IPS-NIHi11 (cell line): ENCODE measurements around the gene TARDBP.
"Not testable (repeated sequence)": the region's sequence is repeated elsewhere in the genome, so short reads cannot be mapped to it uniquely, and the experiment has no call there.

Experiments
- DNase-seq: peaks from one replicate; pipeline ENCODE4 v3.0.0; 2012; ENCODE audit warnings: mixed read lengths, low spot score

TARDBP gene

GRCh38 chr1:11059968-11060830, 47.7 kb downstream of the TARDBP start, which contains the start of gene SRM:
Gene SRM, minus strand, starts transcription at chr1:11060018. Its CDS starts 75 bp downstream, at chr1:11059943.
- peak; percentile 100 for DNase-seq

GRCh38 chr1:11061652-11062365, 49.4 kb downstream of the TARDBP start:
- DNase-seq = no peak

- no peak for DNase-seq
Measured at GRCh38 chr1:11062965-11063401, 50.5 kb downstream of the TARDBP start.

GRCh38 chr1:11063937-11064537, 51.6 kb downstream of the TARDBP start:
- peak; percentile 50 for DNase-seq

- DNase-seq = no peak
Measured at GRCh38 chr1:11064942-11065341, 52.5 kb downstream of the TARDBP start.

GRCh38 chr1:11065796-11066195, 53.3 kb downstream of the TARDBP start:
- no peak for DNase-seq

- no peak for DNase-seq
Measured at GRCh38 chr1:11067716-11068599, 55.5 kb downstream of the TARDBP start.

- DNase-seq = no peak
Measured at GRCh38 chr1:11068600-11069473, 56.4 kb downstream of the TARDBP start.

- no peak for DNase-seq
Measured at GRCh38 chr1:11070876-11071275, 58.4 kb downstream of the TARDBP start.

GRCh38 chr1:11071463-11072215, 59.2 kb downstream of the TARDBP start:
- no peak for DNase-seq

GRCh38 chr1:11072216-11072917, 59.9 kb downstream of the TARDBP start:
- peak; percentile 41 for DNase-seq

GRCh38 chr1:11073398-11073797, 60.9 kb downstream of the TARDBP start:
- DNase-seq = not testable (repeated sequence)
